WTC11 (cell line): ENCODE results near the gene SLC46A1.

ENCODE experiments used
- CREB1 ChIP-seq: sonication (generic); formaldehyde crosslinking; IDR thresholded peaks from 2 replicates; pipeline ENCODE4 v1.8.0; 2023; ENCODE audit warnings: mild to moderate bottlenecking, missing genetic modification reagents
- MXD4 ChIP-seq: fragments of 250-450 bp; sonication (Bioruptor Pico); IDR thresholded peaks from 2 replicates; pipeline ENCODE4 v1.8.0; 2021; ENCODE audit warnings: mild to moderate bottlenecking, moderate library complexity, borderline replicate concordance
- ZNF138 ChIP-seq: sonication (generic); formaldehyde crosslinking; conservative IDR thresholded peaks from 2 replicates; pipeline ENCODE4 v1.8.1; 2022; ENCODE audit warnings: mild to moderate bottlenecking, moderate library complexity, missing genetic modification reagents
- TF ChIP-seq, protein P1 (sequence below): sonication (generic); formaldehyde crosslinking; IDR thresholded peaks from 2 replicates; pipeline ENCODE4 v1.8.0; 2022; ENCODE audit warnings: mild to moderate bottlenecking, missing genetic modification reagents
- TF ChIP-seq, protein P2 (sequence below): fragments of 200-600 bp; IDR thresholded peaks from 2 replicates; pipeline ENCODE4 v1.8.0; 2022; ENCODE audit warnings: antibody characterized with exemption

DNA sequence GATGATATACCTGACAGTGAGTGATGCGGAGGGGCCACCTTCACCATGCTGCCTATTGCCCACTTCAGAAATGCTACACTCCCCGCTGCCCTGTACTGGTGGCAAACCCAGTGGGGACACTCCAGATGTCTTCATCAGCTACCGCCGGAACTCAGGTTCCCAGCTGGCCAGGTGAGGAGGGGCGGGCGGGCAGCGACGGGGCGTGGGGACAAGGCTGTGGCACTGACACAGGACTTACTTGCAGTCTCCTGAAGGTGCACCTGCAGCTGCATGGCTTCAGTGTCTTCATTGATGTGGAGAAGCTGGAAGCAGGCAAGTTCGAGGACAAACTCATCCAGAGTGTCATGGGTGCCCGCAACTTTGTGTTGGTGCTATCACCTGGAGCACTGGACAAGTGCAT lies 17.9 kb downstream of the SLC46A1 start:
- no peak for TF ChIP-seq MXD4
- TF ChIP-seq, protein P1, sequence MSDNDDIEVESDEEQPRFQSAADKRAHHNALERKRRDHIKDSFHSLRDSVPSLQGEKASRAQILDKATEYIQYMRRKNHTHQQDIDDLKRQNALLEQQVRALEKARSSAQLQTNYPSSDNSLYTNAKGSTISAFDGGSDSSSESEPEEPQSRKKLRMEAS: no peak
- TF ChIP-seq CREB1 (CRISPR knock-in tag): no peak
- TF ChIP-seq, protein P2, sequence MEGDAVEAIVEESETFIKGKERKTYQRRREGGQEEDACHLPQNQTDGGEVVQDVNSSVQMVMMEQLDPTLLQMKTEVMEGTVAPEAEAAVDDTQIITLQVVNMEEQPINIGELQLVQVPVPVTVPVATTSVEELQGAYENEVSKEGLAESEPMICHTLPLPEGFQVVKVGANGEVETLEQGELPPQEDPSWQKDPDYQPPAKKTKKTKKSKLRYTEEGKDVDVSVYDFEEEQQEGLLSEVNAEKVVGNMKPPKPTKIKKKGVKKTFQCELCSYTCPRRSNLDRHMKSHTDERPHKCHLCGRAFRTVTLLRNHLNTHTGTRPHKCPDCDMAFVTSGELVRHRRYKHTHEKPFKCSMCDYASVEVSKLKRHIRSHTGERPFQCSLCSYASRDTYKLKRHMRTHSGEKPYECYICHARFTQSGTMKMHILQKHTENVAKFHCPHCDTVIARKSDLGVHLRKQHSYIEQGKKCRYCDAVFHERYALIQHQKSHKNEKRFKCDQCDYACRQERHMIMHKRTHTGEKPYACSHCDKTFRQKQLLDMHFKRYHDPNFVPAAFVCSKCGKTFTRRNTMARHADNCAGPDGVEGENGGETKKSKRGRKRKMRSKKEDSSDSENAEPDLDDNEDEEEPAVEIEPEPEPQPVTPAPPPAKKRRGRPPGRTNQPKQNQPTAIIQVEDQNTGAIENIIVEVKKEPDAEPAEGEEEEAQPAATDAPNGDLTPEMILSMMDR: no peak
- TF ChIP-seq ZNF138 (CRISPR knock-in tag): no peak
